Measurements from ENCODE around the gene SCGB1D4.

The SCGB1D4 gene

GRCh38 chr11:62295504-62295903 is 3.4 kb downstream of the SCGB1D4 start:
- Histone ChIP-seq H3K27me3 (ENCODE audit: low read length) (no peaks in the 10 kb centered on the region), H3K9me2 (replicated peaks; ENCODE audit: insufficient read depth, low read length) (no peaks in the 10 kb centered on the region), H3K9ac (ENCODE audit: low read length) (no peak overlapping the region), H3K4me3 (ENCODE audit: insufficient read depth, low read length, poor library complexity, severe bottlenecking) (no peak overlapping the region), H3K9me3 (ENCODE audit: insufficient read depth, low read length) (no peaks in the 10 kb centered on the region), H2AFZ (ENCODE audit: low read depth, low read length, severe bottlenecking) (no peak overlapping the region), H3K79me2 (ENCODE audit: insufficient read depth, low read length) (no peaks in the 10 kb centered on the region), H4K20me1 (ENCODE audit: low read depth, low read length) (no peaks in the 10 kb centered on the region), H3K27ac (ENCODE audit: low read depth, low read length) (no peak overlapping the region), H3K36me3 (ENCODE audit: low read length) (no peaks in the 10 kb centered on the region), H3F3A (ENCODE audit: insufficient read depth) (no peaks in the 10 kb centered on the region), H3K4me2 (ENCODE audit: low read depth, low read length, poor library complexity, severe bottlenecking) (no peak overlapping the region)
- TF ChIP-seq EZH2phosphoT487 (conservative IDR thresholded peaks at IDR 0.05; ENCODE audit: low read length): no peak
- TF ChIP-seq, protein P1, sequence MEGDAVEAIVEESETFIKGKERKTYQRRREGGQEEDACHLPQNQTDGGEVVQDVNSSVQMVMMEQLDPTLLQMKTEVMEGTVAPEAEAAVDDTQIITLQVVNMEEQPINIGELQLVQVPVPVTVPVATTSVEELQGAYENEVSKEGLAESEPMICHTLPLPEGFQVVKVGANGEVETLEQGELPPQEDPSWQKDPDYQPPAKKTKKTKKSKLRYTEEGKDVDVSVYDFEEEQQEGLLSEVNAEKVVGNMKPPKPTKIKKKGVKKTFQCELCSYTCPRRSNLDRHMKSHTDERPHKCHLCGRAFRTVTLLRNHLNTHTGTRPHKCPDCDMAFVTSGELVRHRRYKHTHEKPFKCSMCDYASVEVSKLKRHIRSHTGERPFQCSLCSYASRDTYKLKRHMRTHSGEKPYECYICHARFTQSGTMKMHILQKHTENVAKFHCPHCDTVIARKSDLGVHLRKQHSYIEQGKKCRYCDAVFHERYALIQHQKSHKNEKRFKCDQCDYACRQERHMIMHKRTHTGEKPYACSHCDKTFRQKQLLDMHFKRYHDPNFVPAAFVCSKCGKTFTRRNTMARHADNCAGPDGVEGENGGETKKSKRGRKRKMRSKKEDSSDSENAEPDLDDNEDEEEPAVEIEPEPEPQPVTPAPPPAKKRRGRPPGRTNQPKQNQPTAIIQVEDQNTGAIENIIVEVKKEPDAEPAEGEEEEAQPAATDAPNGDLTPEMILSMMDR (IDR thresholded peaks at IDR 0.05; ENCODE audit: insufficient read depth, low read length, poor library complexity, severe bottlenecking): no peak

DNA sequence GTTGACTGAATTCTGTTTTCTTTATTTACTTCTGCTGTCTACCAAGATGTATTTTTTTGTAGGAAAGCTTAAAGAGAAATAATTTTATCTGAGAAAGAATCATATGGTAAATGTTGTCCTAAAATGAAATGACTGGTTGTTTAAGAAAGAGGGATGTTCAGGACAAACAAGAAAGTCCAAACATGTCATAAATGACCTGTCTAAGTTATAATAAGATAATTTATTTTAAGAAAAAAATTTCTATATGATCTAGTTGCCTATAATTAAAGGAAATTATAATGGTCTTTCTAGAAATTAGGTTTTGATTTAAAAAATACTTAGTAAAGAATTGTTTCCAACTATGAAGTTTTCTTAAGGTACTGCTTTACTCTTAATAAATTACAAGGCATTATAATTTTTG is 18.4 kb downstream of the SCGB1D4 start:
- Histone ChIP-seq H3K27ac (ENCODE audit: low read depth, low read length) (no peak overlapping the region), H3K9me3 (ENCODE audit: insufficient read depth, low read length) (peaks cover 14% of the 10 kb centered on the region; the same call in 1 of the 2 replicates), H3K79me2 (ENCODE audit: insufficient read depth, low read length) (no peaks in the 10 kb centered on the region), H4K20me1 (ENCODE audit: low read depth, low read length) (no peaks in the 10 kb centered on the region), H2AFZ (ENCODE audit: low read depth, low read length, severe bottlenecking) (no peak overlapping the region), H3K4me2 (ENCODE audit: low read depth, low read length, poor library complexity, severe bottlenecking) (no peak overlapping the region), H3F3A (ENCODE audit: insufficient read depth) (no peaks in the 10 kb centered on the region), H3K4me3 (ENCODE audit: insufficient read depth, low read length, poor library complexity, severe bottlenecking) (no peak overlapping the region), H3K9me2 (replicated peaks; ENCODE audit: insufficient read depth, low read length) (no peaks in the 10 kb centered on the region), H3K36me3 (ENCODE audit: low read length) (no peaks in the 10 kb centered on the region; the same call in 1 of the 2 replicates), H3K9ac (ENCODE audit: low read length) (no peak overlapping the region), H3K27me3 (ENCODE audit: low read length) (no peaks in the 10 kb centered on the region)
- TF ChIP-seq EZH2phosphoT487 (conservative IDR thresholded peaks at IDR 0.05; ENCODE audit: low read length): no peak
- TF ChIP-seq, protein P1 (IDR thresholded peaks at IDR 0.05; ENCODE audit: insufficient read depth, low read length, poor library complexity, severe bottlenecking): no peak

DNA sequence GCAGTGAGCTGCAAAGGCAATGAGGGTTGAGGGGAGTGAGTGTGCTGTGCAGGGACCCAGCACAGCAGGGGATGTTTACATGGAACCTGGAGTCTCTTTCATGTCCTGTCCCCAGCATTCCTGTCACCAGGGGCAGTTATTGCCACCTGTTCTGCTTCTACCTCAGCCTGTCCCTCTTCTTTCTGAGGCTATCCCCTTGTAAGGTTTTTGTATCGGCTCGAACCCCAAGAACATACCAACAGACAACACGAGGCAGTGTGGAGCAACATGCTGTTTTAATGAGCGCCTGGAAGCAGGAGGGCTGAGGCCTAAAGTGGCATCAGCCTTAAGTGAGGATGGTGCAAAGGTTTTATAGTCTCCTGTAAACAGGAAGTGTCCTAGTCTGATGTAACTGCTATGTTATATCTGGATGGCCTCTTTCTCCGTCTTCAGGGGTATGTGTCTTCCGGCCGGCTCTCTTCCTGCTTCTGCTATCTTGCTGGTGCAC is 25.0 kb downstream of the SCGB1D4 start:
- Histone ChIP-seq H4K20me1 (ENCODE audit: low read depth, low read length) (no peaks in the 10 kb centered on the region), H3K9me2 (replicated peaks; ENCODE audit: insufficient read depth, low read length) (no peaks in the 10 kb centered on the region), H3F3A (ENCODE audit: insufficient read depth) (no peaks in the 10 kb centered on the region), H3K9me3 (ENCODE audit: insufficient read depth, low read length) (no peaks in the 10 kb centered on the region), H3K4me2 (ENCODE audit: low read depth, low read length, poor library complexity, severe bottlenecking) (no peak overlapping the region), H2AFZ (ENCODE audit: low read depth, low read length, severe bottlenecking) (peak overlapping the region; percentile 4), H3K27ac (ENCODE audit: low read depth, low read length) (no peak overlapping the region), H3K4me3 (ENCODE audit: insufficient read depth, low read length, poor library complexity, severe bottlenecking) (no peak overlapping the region), H3K9ac (ENCODE audit: low read length) (no peak overlapping the region), H3K36me3 (ENCODE audit: low read length) (no peaks in the 10 kb centered on the region), H3K27me3 (ENCODE audit: low read length) (no peaks in the 10 kb centered on the region), H3K79me2 (ENCODE audit: insufficient read depth, low read length) (no peaks in the 10 kb centered on the region)
- no peak for TF ChIP-seq EZH2phosphoT487 (conservative IDR thresholded peaks at IDR 0.05; ENCODE audit: low read length)
- TF ChIP-seq, protein P1 (IDR thresholded peaks at IDR 0.05; ENCODE audit: insufficient read depth, low read length, poor library complexity, severe bottlenecking): no peak
